ENCODE measurements around the gene TSPAN16.

TSPAN16 gene

DNA sequence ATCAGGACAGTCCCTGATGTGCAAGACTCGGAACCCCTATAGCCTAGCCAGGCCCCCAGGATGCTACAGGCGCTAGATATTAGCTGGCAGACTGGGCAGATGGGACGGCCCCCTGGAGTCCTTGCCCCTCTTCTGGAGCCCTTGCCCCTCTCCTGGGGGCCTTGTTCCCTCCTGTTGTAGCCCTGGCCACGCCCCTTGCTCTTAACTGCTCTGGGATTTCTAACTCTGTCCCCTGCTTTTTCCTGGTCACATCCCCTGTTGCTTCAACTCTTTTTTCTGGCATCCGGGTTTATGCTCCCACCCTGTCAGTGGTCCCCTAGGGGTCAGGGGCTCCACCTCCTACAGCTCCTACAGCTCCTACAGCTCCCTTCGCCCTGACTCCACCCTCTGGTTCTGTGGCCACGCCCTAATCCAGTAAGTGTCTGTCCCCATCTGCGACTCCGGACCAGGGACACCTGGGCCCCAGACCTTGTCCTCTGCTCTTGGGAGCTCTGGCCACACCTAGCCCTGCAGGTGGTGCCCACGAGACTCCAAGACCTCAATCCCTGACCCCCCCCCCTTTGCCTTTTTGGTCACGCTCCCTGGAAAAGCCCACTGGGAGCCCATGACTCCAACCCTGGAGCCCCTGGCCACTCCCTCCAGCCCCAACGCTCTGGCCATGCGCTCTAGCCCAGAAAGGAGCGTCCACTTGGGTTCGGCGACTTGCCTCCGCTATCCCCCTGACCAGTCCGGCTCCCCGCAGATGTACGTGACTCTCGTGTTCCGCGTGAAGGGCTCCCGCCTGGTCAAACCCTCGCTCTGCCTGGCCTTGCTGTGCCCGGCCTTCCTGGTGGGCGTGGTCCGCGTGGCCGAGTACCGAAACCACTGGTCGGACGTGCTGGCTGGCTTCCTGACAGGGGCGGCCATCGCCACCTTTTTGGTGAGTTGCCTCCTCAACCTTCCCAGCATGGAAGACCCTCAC lies 66.1 kb downstream of the TSPAN16 start:
- no peak for DNase-seq (ENCODE audit: low spot score)
- Histone ChIP-seq H3K27ac (replicated peaks; ENCODE audit: low read length) (no peak overlapping the region), H3K9ac (ENCODE audit: low read depth, low read length, poor library complexity) (peak overlapping the region; percentile 32), H2BK120ac (ENCODE audit: low read depth, low read length) (no peak overlapping the region), H3K4me1 (ENCODE audit: control insufficient read depth in 2 of 2, insufficient read depth in 1 of 2, low read depth in 1 of 2, low read length in 2 of 2) (peaks cover 0 to 9% of the 10 kb centered on the region in 2 donors), H2AFZ (ENCODE audit: low read length) (no peak overlapping the region), H3K9me3 (replicated peaks in 1 of 2; ENCODE audit: control insufficient read depth in 2 of 2, insufficient read depth in 1 of 2, low read depth in 1 of 2, low read length in 2 of 2) (no peaks in the 10 kb centered on the region), H3K4me2 (ENCODE audit: insufficient read depth, low read length, poor library complexity, severe bottlenecking) (peak overlapping the region; percentile 56), H3K79me1 (ENCODE audit: low read depth, low read length) (no peaks in the 10 kb centered on the region), H3K23ac (ENCODE audit: low read depth, low read length, poor library complexity) (peak overlapping the region; percentile 29), H2BK5ac (ENCODE audit: low read length) (no peak overlapping the region), H3K36me3 (replicated peaks in 1 of 2; ENCODE audit: control insufficient read depth in 2 of 2, insufficient read depth in 2 of 2, low read length in 2 of 2) (peaks cover 0 to 2% of the 10 kb centered on the region in 2 donors), H2BK15ac (ENCODE audit: low read length) (peak overlapping the region; percentile 32), H3K27me3 (ENCODE audit: control insufficient read depth in 3 of 3, insufficient read depth in 3 of 3, low read depth in 1 of 3, low read length in 3 of 3) (peaks cover 0 to 12% (median 0%) of the 10 kb centered on the region in 3 experiments), H3K18ac (ENCODE audit: low read length) (peak overlapping the region; percentile 52), H3K4me3 (ENCODE audit: low read length in 2 of 2) (no peak overlapping the region), H2AK5ac (ENCODE audit: low read depth, low read length) (peak overlapping the region; percentile 82), H3K14ac (ENCODE audit: low read length) (no peak overlapping the region), H2BK12ac (ENCODE audit: low read length) (no peak overlapping the region), H4K8ac (ENCODE audit: low read depth, low read length) (peak overlapping the region; percentile 72), H4K91ac (ENCODE audit: low read depth, low read length, poor library complexity) (no peak overlapping the region), H3K4ac (ENCODE audit: low read length) (no peak overlapping the region)
- no CpG with 5 or more reads among the region's 35 CpGs for WGBS, 2 donors (ENCODE audit: extremely low coverage in 2 of 2, insufficient read length in 2 of 2, insufficient replicate concordance in 1 of 2)

DNA sequence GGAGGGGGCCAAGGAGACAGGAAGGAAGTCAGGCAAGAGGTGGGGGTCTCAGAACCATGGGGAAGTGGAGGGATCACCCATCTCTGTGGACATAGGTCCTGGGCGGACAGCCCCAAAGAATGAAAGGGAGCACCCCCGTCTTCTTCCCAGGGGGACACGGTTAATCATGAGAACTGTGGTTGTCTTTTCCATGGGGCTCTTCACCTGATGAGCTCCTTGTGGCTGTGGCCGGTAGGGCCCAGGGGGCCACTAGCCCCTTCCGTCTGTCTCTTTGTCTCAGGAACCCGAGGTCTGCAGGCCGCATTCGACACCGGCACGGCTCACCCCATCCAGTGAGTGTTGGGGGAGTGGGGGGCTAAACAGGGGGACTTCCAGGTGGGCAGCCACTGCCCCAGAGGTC lies 67.9 kb downstream of the TSPAN16 start:
- Histone ChIP-seq H3K9me3 (replicated peaks in 1 of 2; ENCODE audit: control insufficient read depth in 2 of 2, insufficient read depth in 1 of 2, low read depth in 1 of 2, low read length in 2 of 2) (no peaks in the 10 kb centered on the region), H3K79me1 (ENCODE audit: low read depth, low read length) (no peaks in the 10 kb centered on the region), H3K27ac (replicated peaks; ENCODE audit: low read length) (no peak overlapping the region), H3K4me1 (ENCODE audit: control insufficient read depth in 2 of 2, insufficient read depth in 1 of 2, low read depth in 1 of 2, low read length in 2 of 2) (peaks cover 0 to 9% of the 10 kb centered on the region in 2 donors), H2AFZ (ENCODE audit: low read length) (no peak overlapping the region), H3K36me3 (replicated peaks in 1 of 2; ENCODE audit: control insufficient read depth in 2 of 2, insufficient read depth in 2 of 2, low read length in 2 of 2) (peaks cover 0 to 2% of the 10 kb centered on the region in 2 donors), H2BK12ac (ENCODE audit: low read length) (no peak overlapping the region), H3K23ac (ENCODE audit: low read depth, low read length, poor library complexity) (no peak overlapping the region), H2BK15ac (ENCODE audit: low read length) (no peak overlapping the region), H4K8ac (ENCODE audit: low read depth, low read length) (no peak overlapping the region), H3K18ac (ENCODE audit: low read length) (no peak overlapping the region), H4K91ac (ENCODE audit: low read depth, low read length, poor library complexity) (no peak overlapping the region), H3K4me3 (ENCODE audit: low read length in 2 of 2) (no peak overlapping the region), H2AK5ac (ENCODE audit: low read depth, low read length) (no peak overlapping the region), H3K27me3 (ENCODE audit: control insufficient read depth in 3 of 3, insufficient read depth in 3 of 3, low read depth in 1 of 3, low read length in 3 of 3) (peaks cover 0 to 12% (median 0%) of the 10 kb centered on the region in 3 experiments), H3K14ac (ENCODE audit: low read length) (no peak overlapping the region), H3K4ac (ENCODE audit: low read length) (no peak overlapping the region), H2BK120ac (ENCODE audit: low read depth, low read length) (no peak overlapping the region), H2BK5ac (ENCODE audit: low read length) (no peak overlapping the region), H3K9ac (ENCODE audit: low read depth, low read length, poor library complexity) (no peak overlapping the region), H3K4me2 (ENCODE audit: insufficient read depth, low read length, poor library complexity, severe bottlenecking) (no peak overlapping the region)
- no CpG with 5 or more reads among the region's 10 CpGs for WGBS, 2 donors (ENCODE audit: extremely low coverage in 2 of 2, insufficient read length in 2 of 2, insufficient replicate concordance in 1 of 2)
- no peak for DNase-seq (ENCODE audit: low spot score)

DNA sequence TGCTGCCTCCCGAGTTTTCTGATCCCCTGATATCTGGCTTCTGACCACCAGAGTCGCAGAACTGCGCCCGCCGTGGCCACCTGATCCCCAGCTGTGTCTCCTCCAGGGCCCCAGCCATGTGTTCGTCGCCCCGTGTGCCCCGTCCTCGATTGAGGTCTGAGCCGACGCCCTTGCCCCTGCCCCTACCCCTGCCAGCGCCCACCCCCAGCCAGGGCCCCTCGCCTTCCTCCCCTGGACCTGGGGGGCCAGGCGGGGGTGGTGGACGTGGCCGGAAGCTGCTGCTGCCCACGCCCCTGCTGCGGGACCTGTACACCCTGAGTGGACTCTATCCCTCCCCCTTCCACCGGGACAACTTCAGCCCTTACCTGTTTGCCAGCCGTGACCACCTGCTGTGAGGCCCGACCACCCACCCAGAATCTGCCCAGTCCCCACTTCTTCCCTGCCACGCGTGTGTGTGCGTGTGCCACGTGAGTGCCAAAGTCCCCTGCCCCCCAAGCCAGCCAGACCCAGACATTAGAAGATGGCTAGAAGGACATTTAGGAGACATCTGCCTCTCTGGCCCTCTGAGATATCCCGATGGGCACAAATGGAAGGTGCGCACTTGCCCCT lies 68.4 kb downstream of the TSPAN16 start:
- Histone ChIP-seq H4K8ac (ENCODE audit: low read depth, low read length) (no peak overlapping the region), H3K36me3 (replicated peaks in 1 of 2; ENCODE audit: control insufficient read depth in 2 of 2, insufficient read depth in 2 of 2, low read length in 2 of 2) (peaks cover 0 to 2% of the 10 kb centered on the region in 2 donors), H2BK120ac (ENCODE audit: low read depth, low read length) (no peak overlapping the region), H3K79me1 (ENCODE audit: low read depth, low read length) (no peaks in the 10 kb centered on the region), H3K18ac (ENCODE audit: low read length) (no peak overlapping the region), H4K91ac (ENCODE audit: low read depth, low read length, poor library complexity) (no peak overlapping the region), H3K9ac (ENCODE audit: low read depth, low read length, poor library complexity) (no peak overlapping the region), H3K4me1 (ENCODE audit: control insufficient read depth in 2 of 2, insufficient read depth in 1 of 2, low read depth in 1 of 2, low read length in 2 of 2) (peaks cover 0 to 9% of the 10 kb centered on the region in 2 donors), H3K27me3 (ENCODE audit: control insufficient read depth in 3 of 3, insufficient read depth in 3 of 3, low read depth in 1 of 3, low read length in 3 of 3) (peaks cover 0 to 12% (median 0%) of the 10 kb centered on the region in 3 experiments), H3K9me3 (replicated peaks in 1 of 2; ENCODE audit: control insufficient read depth in 2 of 2, insufficient read depth in 1 of 2, low read depth in 1 of 2, low read length in 2 of 2) (no peaks in the 10 kb centered on the region), H3K14ac (ENCODE audit: low read length) (no peak overlapping the region), H3K4ac (ENCODE audit: low read length) (no peak overlapping the region), H3K4me2 (ENCODE audit: insufficient read depth, low read length, poor library complexity, severe bottlenecking) (no peak overlapping the region), H2BK15ac (ENCODE audit: low read length) (no peak overlapping the region), H3K23ac (ENCODE audit: low read depth, low read length, poor library complexity) (no peak overlapping the region), H2BK12ac (ENCODE audit: low read length) (no peak overlapping the region), H2BK5ac (ENCODE audit: low read length) (no peak overlapping the region), H2AFZ (ENCODE audit: low read length) (no peak overlapping the region), H3K27ac (replicated peaks; ENCODE audit: low read length) (no peak overlapping the region), H2AK5ac (ENCODE audit: low read depth, low read length) (no peak overlapping the region), H3K4me3 (ENCODE audit: low read length in 2 of 2) (no peak overlapping the region)
- WGBS, 2 donors (ENCODE audit: extremely low coverage in 2 of 2, insufficient read length in 2 of 2, insufficient replicate concordance in 1 of 2): no CpG with 5 or more reads among the region's 28 CpGs
- no peak for DNase-seq (ENCODE audit: low spot score)

DNA sequence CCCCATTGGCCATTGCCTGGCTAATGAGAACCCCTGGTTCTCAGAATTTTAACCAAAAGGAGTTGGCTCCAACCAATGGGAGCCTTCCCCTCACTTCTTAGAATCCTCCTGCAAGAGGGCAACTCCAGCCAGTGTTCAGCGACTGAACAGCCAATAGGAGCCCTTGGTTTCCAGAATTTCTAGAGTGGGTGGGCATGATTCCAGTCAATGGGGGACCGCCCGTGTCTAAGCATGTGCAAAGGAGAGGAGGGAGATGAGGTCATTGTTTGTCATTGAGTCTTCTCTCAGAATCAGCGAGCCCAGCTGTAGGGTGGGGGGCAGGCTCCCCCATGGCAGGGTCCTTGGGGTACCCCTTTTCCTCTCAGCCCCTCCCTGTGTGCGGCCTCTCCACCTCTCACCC lies 69.0 kb downstream of the TSPAN16 start:
- H4K8ac ChIP-seq (ENCODE audit: low read depth, low read length): no peak overlapping the region
- no peak overlapping the region for H3K14ac ChIP-seq (ENCODE audit: low read length)
- H2BK15ac ChIP-seq (ENCODE audit: low read length): no peak overlapping the region
- no peak overlapping the region for H3K23ac ChIP-seq (ENCODE audit: low read depth, low read length, poor library complexity)
- no peaks in the 10 kb centered on the region for H3K79me1 ChIP-seq (ENCODE audit: low read depth, low read length)
- no peak overlapping the region for H3K18ac ChIP-seq (ENCODE audit: low read length)
- no peak overlapping the region for H2AFZ ChIP-seq (ENCODE audit: low read length)
- no CpG with 5 or more reads among the region's 5 CpGs for WGBS, 2 donors (ENCODE audit: extremely low coverage in 2 of 2, insufficient read length in 2 of 2, insufficient replicate concordance in 1 of 2)
- H3K9me3 ChIP-seq (replicated peaks in 1 of 2; ENCODE audit: control insufficient read depth in 2 of 2, insufficient read depth in 1 of 2, low read depth in 1 of 2, low read length in 2 of 2): no peaks in the 10 kb centered on the region
- H2BK5ac ChIP-seq (ENCODE audit: low read length): no peak overlapping the region
- H3K27me3 ChIP-seq (ENCODE audit: control insufficient read depth in 3 of 3, insufficient read depth in 3 of 3, low read depth in 1 of 3, low read length in 3 of 3): peaks cover 0 to 12% (median 0%) of the 10 kb centered on the region in 3 experiments
- no peak overlapping the region for H3K4me3 ChIP-seq (ENCODE audit: low read length in 2 of 2)
- peaks cover 0 to 5% of the 10 kb centered on the region in 2 donors for H3K36me3 ChIP-seq (replicated peaks in 1 of 2; ENCODE audit: control insufficient read depth in 2 of 2, insufficient read depth in 2 of 2, low read length in 2 of 2)
- H2AK5ac ChIP-seq (ENCODE audit: low read depth, low read length): no peak overlapping the region
- no peak overlapping the region for H4K91ac ChIP-seq (ENCODE audit: low read depth, low read length, poor library complexity)
- no peak overlapping the region for H3K4ac ChIP-seq (ENCODE audit: low read length)
- DNase-seq (ENCODE audit: low spot score): no peak
- no peak overlapping the region for H2BK120ac ChIP-seq (ENCODE audit: low read depth, low read length)
- H3K9ac ChIP-seq (ENCODE audit: low read depth, low read length, poor library complexity): no peak overlapping the region
- H3K4me2 ChIP-seq (ENCODE audit: insufficient read depth, low read length, poor library complexity, severe bottlenecking): no peak overlapping the region
- H2BK12ac ChIP-seq (ENCODE audit: low read length): no peak overlapping the region
- no peak overlapping the region for H3K27ac ChIP-seq (replicated peaks; ENCODE audit: low read length)
- peaks cover 0 to 9% of the 10 kb centered on the region in 2 donors for H3K4me1 ChIP-seq (ENCODE audit: control insufficient read depth in 2 of 2, insufficient read depth in 1 of 2, low read depth in 1 of 2, low read length in 2 of 2)
